Loucy (cell line): ENCODE results near the gene IL17B.
A peak's percentile ranks its signal among the peaks of the same experiment; 100 is the strongest.

Source experiments
- H2AFZ ChIP-seq: fragments of 200-600 bp; sonication (generic); 2 replicates; pipeline ENCODE4 v1.6.0; 2016; ENCODE audit warnings: antibody characterized with exemption, mild to moderate bottlenecking, low read length, moderate library complexity
- H3F3A ChIP-seq: fragments of 200-600 bp; 2 replicates; pipeline ENCODE4 v1.6.0; 2016; ENCODE audit warnings: antibody characterized with exemption, low read depth, mild to moderate bottlenecking
- H3K27me3 ChIP-seq: fragments of 200-600 bp; sonication (generic); 2 replicates; pipeline ENCODE4 v1.6.1; 2014; ENCODE audit warnings: low read length, mild to moderate bottlenecking; ENCODE audit not compliant: insufficient read depth, poor library complexity, severe bottlenecking
- H3K36me3 ChIP-seq: fragments of 200-600 bp; sonication (generic); 2 replicates; pipeline ENCODE4 v1.6.1; 2016; ENCODE audit warnings: low read length; ENCODE audit not compliant: insufficient read depth
- H3K4me1 ChIP-seq: fragments of 200-600 bp; sonication (generic); 2 replicates; pipeline ENCODE4 v1.5.1; 2014; ENCODE audit warnings: low read length, mild to moderate bottlenecking; ENCODE audit not compliant: insufficient read depth, poor library complexity, severe bottlenecking
- H3K4me2 ChIP-seq: fragments of 200-600 bp; sonication (generic); 2 replicates; pipeline ENCODE4 v1.6.0; 2014; ENCODE audit warnings: antibody characterized with exemption, low read length, low read depth, mild to moderate bottlenecking; ENCODE audit not compliant: poor library complexity, severe bottlenecking
- H3K4me3 ChIP-seq: fragments of 200-600 bp; sonication (generic); 2 replicates; pipeline ENCODE4 v1.5.1; 2014; ENCODE audit warnings: low read length, mild to moderate bottlenecking, mixed read lengths; ENCODE audit not compliant: poor library complexity, severe bottlenecking
- H3K79me2 ChIP-seq: fragments of 200-600 bp; sonication (generic); 2 replicates; pipeline ENCODE4 v1.6.1; 2014; ENCODE audit warnings: low read length; ENCODE audit not compliant: insufficient read depth
- H3K9ac ChIP-seq: fragments of 200-600 bp; sonication (generic); 2 replicates; pipeline ENCODE4 v1.6.0; 2014; ENCODE audit warnings: mild to moderate bottlenecking, low read depth, low read length, moderate library complexity; ENCODE audit not compliant: poor library complexity, severe bottlenecking
- H3K9me2 ChIP-seq: fragments of 200-600 bp; sonication (generic); replicated peaks from 2 replicates; pipeline ENCODE4 v1.6.1; 2016; ENCODE audit warnings: low read depth, low read length, mixed read lengths
- H3K9me3 ChIP-seq: fragments of 200-600 bp; sonication (generic); 2 replicates; pipeline ENCODE4 v1.6.1; 2014; ENCODE audit warnings: mild to moderate bottlenecking, antibody characterized with exemption, low read length, low read depth; ENCODE audit not compliant: insufficient read depth
- H4K20me1 ChIP-seq: fragments of 200-600 bp; sonication (generic); 2 replicates; pipeline ENCODE4 v1.6.0; 2014; ENCODE audit warnings: antibody characterized with exemption, low read length, mild to moderate bottlenecking; ENCODE audit not compliant: insufficient read depth, poor library complexity, severe bottlenecking
- EZH2phosphoT487 ChIP-seq: fragments of 200-600 bp; IDR thresholded peaks from 2 replicates; pipeline ENCODE4 v1.6.1; 2018; ENCODE audit warnings: antibody characterized with exemption, mild to moderate bottlenecking, moderate library complexity, borderline replicate concordance
- TF ChIP-seq, protein P1 (sequence below): fragments of 200-600 bp; sonication (generic); conservative IDR thresholded peaks from 2 replicates; pipeline ENCODE4 v1.5.1; 2014; ENCODE audit warnings: mild to moderate bottlenecking, antibody characterized with exemption, low read length

IL17B gene

DNA sequence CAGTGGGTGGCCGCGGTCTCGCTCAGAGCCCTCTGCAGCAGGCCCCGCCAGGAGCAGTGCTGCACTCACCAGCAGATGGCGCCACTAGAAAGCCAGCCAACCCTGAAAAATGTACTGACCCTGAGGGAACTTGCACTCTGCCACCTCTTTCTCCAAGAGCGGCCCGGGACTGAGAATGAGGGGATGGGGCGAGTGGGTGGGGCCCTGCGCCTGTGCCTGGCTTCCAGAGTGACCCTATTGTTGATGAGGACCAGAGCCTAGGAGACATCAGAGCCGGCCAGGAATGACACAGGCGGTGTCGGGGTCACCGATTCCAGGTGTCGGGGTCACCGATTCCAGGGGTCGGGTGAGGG, 2.9 kb upstream of the IL17B start:
- TF ChIP-seq, protein P1, sequence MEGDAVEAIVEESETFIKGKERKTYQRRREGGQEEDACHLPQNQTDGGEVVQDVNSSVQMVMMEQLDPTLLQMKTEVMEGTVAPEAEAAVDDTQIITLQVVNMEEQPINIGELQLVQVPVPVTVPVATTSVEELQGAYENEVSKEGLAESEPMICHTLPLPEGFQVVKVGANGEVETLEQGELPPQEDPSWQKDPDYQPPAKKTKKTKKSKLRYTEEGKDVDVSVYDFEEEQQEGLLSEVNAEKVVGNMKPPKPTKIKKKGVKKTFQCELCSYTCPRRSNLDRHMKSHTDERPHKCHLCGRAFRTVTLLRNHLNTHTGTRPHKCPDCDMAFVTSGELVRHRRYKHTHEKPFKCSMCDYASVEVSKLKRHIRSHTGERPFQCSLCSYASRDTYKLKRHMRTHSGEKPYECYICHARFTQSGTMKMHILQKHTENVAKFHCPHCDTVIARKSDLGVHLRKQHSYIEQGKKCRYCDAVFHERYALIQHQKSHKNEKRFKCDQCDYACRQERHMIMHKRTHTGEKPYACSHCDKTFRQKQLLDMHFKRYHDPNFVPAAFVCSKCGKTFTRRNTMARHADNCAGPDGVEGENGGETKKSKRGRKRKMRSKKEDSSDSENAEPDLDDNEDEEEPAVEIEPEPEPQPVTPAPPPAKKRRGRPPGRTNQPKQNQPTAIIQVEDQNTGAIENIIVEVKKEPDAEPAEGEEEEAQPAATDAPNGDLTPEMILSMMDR = peak; percentile 87
- no peak for TF ChIP-seq EZH2phosphoT487
- H3K4me3 ChIP-seq = no peak overlapping the region
- no peaks in the 10 kb centered on the region for H3F3A ChIP-seq
- H3K27me3 ChIP-seq = no peaks in the 10 kb centered on the region
- no peak overlapping the region for H3K4me2 ChIP-seq
- H3K4me1 ChIP-seq = peaks cover 3% of the 10 kb centered on the region
- H2AFZ ChIP-seq = peak overlapping the region; percentile 55; the same call in 1 of the 2 replicates
- no peaks in the 10 kb centered on the region for H3K9me2 ChIP-seq
- H3K36me3 ChIP-seq = no peaks in the 10 kb centered on the region
- H3K9me3 ChIP-seq = no peaks in the 10 kb centered on the region
- no peaks in the 10 kb centered on the region for H4K20me1 ChIP-seq
- H3K9ac ChIP-seq = no peak overlapping the region
- no peaks in the 10 kb centered on the region for H3K79me2 ChIP-seq

DNA sequence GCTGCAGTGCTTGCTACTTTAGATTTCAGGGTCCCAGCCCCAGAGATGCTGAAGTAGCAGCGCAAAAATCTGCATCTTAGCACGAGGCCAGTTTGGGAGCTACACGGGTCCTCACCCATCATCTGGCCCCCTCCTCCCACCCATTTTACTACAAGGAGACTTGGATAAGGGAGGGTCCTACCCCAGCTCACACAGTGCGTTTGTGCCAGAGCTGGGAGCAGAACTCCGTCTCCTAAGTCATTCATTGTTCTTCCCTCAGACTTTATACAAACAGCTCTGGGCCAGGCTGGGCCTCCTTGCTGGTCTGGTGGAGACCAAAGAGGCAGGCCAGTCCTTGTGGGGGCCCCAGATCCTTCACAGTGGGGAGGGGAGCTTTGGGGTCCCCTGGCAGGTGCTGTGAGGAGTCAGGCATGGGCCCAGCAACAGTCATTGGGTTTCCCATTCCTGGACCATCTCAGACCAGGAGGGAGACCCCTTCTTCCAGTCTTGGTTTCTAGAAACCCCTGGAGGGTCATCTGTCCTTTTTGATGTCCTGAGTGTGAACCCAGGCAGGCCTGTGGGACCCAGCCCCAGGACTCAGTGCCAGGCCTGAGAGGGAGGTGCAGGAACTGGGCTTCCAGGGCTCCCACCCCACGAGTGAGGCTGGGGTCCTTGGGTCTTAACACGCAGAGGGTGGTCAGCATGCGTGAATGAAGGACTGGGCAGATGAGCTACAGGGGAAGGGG, 2.3 kb upstream of the IL17B start:
- Histone ChIP-seq H3K9me3 (no peaks in the 10 kb centered on the region), H3K36me3 (no peaks in the 10 kb centered on the region), H3K79me2 (no peaks in the 10 kb centered on the region), H4K20me1 (no peaks in the 10 kb centered on the region), H2AFZ (peak overlapping the region; percentile 55; the same call in 1 of the 2 replicates), H3K27me3 (no peaks in the 10 kb centered on the region), H3K4me3 (no peak overlapping the region), H3K9me2 (no peaks in the 10 kb centered on the region), H3K4me2 (no peak overlapping the region), H3K9ac (no peak overlapping the region), H3F3A (no peaks in the 10 kb centered on the region), H3K4me1 (peaks cover 3% of the 10 kb centered on the region)
- TF ChIP-seq, protein P1 = no peak
- TF ChIP-seq EZH2phosphoT487 = no peak

- no peak overlapping the region for H3K4me2 ChIP-seq
- no peaks in the 10 kb centered on the region for H3K9me2 ChIP-seq
- no peak overlapping the region for H2AFZ ChIP-seq
- H3K36me3 ChIP-seq = no peaks in the 10 kb centered on the region
- H3F3A ChIP-seq = no peaks in the 10 kb centered on the region
- H3K9me3 ChIP-seq = no peaks in the 10 kb centered on the region
- no peaks in the 10 kb centered on the region for H4K20me1 ChIP-seq
- H3K79me2 ChIP-seq = no peaks in the 10 kb centered on the region
- H3K4me3 ChIP-seq = no peak overlapping the region
- no peaks in the 10 kb centered on the region for H3K27me3 ChIP-seq
- no peak overlapping the region for H3K9ac ChIP-seq
- TF ChIP-seq EZH2phosphoT487 = no peak
- TF ChIP-seq, protein P1 = no peak
- peaks cover 3% of the 10 kb centered on the region for H3K4me1 ChIP-seq
Measured at GRCh38 chr5:149380466-149381121, 1.5 kb upstream of the IL17B start.
